ENCODE data around the gene PIH1D2.

DNA sequence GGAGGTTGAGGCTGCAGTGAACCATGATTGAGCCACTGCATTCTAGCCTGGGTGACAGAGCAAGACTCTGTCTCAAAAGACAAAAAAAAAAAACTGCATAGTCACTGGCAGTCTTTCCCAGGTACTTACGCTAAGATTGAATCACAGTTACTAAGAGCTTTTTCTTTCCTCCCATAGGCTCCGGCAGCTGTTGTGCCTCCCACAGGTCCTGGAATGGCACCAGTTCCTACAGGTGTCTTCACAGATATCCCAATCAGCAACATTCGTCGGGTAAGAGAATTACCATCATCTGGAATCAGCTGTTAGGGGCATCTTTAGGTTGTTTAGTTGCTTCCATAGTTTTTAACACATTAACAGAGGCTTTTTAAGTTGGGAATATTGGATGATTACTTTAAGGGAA is 28.9 kb downstream of the PIH1D2 start:
- TF ChIP-seq, protein P1, sequence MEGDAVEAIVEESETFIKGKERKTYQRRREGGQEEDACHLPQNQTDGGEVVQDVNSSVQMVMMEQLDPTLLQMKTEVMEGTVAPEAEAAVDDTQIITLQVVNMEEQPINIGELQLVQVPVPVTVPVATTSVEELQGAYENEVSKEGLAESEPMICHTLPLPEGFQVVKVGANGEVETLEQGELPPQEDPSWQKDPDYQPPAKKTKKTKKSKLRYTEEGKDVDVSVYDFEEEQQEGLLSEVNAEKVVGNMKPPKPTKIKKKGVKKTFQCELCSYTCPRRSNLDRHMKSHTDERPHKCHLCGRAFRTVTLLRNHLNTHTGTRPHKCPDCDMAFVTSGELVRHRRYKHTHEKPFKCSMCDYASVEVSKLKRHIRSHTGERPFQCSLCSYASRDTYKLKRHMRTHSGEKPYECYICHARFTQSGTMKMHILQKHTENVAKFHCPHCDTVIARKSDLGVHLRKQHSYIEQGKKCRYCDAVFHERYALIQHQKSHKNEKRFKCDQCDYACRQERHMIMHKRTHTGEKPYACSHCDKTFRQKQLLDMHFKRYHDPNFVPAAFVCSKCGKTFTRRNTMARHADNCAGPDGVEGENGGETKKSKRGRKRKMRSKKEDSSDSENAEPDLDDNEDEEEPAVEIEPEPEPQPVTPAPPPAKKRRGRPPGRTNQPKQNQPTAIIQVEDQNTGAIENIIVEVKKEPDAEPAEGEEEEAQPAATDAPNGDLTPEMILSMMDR (IDR thresholded peaks at IDR 0.05; ENCODE audit: low read length): no peak
- no peak for TF ChIP-seq EZH2 (IDR thresholded peaks at IDR 0.05; ENCODE audit: borderline replicate concordance, low read length)
